Thyroid gland (tissue), 4 donors: ENCODE data around the gene PRR20G. TPM values are rescaled to one million over a fixed set of nuclear protein-coding genes. Genes with fewer than 3 reads are reported as not detected.

Experiments
- DNase-seq, 2 donors: peaks; one replicate each; pipeline ENCODE4 v3.0.0-alpha.2; 2019
- H3K27ac ChIP-seq, 3 donors: fragments of 200-600 bp; sonication (generic); 1 replicate in 2 of 3; 2 replicates in 1 of 3; pipeline ENCODE4 v1.5.1; 2016 to 2019; ENCODE audit warnings: mild to moderate bottlenecking in 1 of 3, moderate library complexity in 1 of 3
- H3K27me3 ChIP-seq: fragments of 200-600 bp; sonication (generic); one replicate; pipeline ENCODE4 v1.5.1; 2019
- H3K36me3 ChIP-seq, 2 donors: fragments of 200-600 bp; sonication (generic); one replicate each; pipeline ENCODE4 v1.5.1; 2016 to 2019
- H3K4me1 ChIP-seq, 2 donors: fragments of 200-600 bp; sonication (generic); one replicate each; pipeline ENCODE4 v1.5.1; 2017 to 2019
- H3K4me3 ChIP-seq, 3 donors: fragments of 200-600 bp; sonication (generic); replicated peaks in 1 of 3; 1 replicate in 2 of 3; 2 replicates in 1 of 3; pipeline ENCODE4 v1.5.1; 2016; ENCODE audit warnings: mild to moderate bottlenecking in 1 of 3
- H3K9me3 ChIP-seq: fragments of 200-600 bp; sonication (generic); one replicate; pipeline ENCODE4 v1.5.1; 2017
- CTCF ChIP-seq, 6 experiments: fragments of 200-600 bp in 3 of 6; fragments of 450-650 bp in 3 of 6; sonication (generic) in 3 of 6; IDR thresholded peaks; one replicate each; pipeline ENCODE4 v1.5.1; 2016 to 2019; ENCODE audit warnings: antibody characterized with exemption in 6 of 6, mild to moderate bottlenecking in 2 of 6, inconsistent platforms in 1 of 6, moderate library complexity in 1 of 6
- POLR2A ChIP-seq, 2 donors: fragments of 450-650 bp; IDR thresholded peaks; one replicate each; pipeline ENCODE4 v1.6.1; 2017; ENCODE audit warnings: antibody characterized with exemption in 2 of 2, mild to moderate bottlenecking in 2 of 2, moderate library complexity in 1 of 2
- WGBS, 2 donors: methylation state at CpG; one replicate each; pipeline ENCODE4 v1.1.5; 2017; 5-methylcytosine and 5-hydroxymethylcytosine counted together
- intact Hi-C: fragments of 100-400 bp; cut with DNase I; formaldehyde crosslinking; loops from one replicate; pipeline ENCODE4 v1.15.1; 2023
- total RNA-seq, 4 donors: library from RNA; depleted of rRNA; stranded (reverse); fragments of >200 nt; gene quantifications; one replicate each; pipeline ENCODE4 v1.2.3, GENCODE V29; 2016

The PRR20G gene
- total RNA-seq, 4 donors from 2014 or later: not detected

- H3K27ac ChIP-seq: no peak overlapping the region
- no peak for TF ChIP-seq POLR2A (IDR thresholded peaks at IDR 0.05)
- no peak for TF ChIP-seq CTCF (IDR thresholded peaks at IDR 0.05)
- no peaks in the 10 kb centered on the region for H3K4me1 ChIP-seq
- no peaks in the 10 kb centered on the region for H3K36me3 ChIP-seq
- intact Hi-C loops: no loop called here
- no peak for DNase-seq
- H3K27me3 ChIP-seq: no peaks in the 10 kb centered on the region
- no peaks in the 10 kb centered on the region for H3K9me3 ChIP-seq
- H3K4me3 ChIP-seq: no peak overlapping the region
These were observed 3.8 kb upstream of the PRR20G start for GRCh38 chr3:127291611-127292010.

GRCh38 chr3:127291114-127291513 lies 3.3 kb upstream of the PRR20G start:
- intact Hi-C loops: no loop called here
- Histone ChIP-seq H3K4me1 (no peaks in the 10 kb centered on the region), H3K27ac (no peak overlapping the region), H3K36me3 (no peaks in the 10 kb centered on the region), H3K27me3 (no peaks in the 10 kb centered on the region), H3K4me3 (no peak overlapping the region), H3K9me3 (no peaks in the 10 kb centered on the region)
- no peak for DNase-seq
- TF ChIP-seq CTCF (IDR thresholded peaks at IDR 0.05) (no peak), POLR2A (IDR thresholded peaks at IDR 0.05) (no peak)
- WGBS, 2 donors: 79 to 83% methylated on average over 1 of the region's 1 CpG

- intact Hi-C loops: no loop called here
These were observed 2.1 kb upstream of the PRR20G start for GRCh38 chr3:127289706-127290575.

GRCh38 chr3:127288921-127289705 lies 1.3 kb upstream of the PRR20G start:
- Histone ChIP-seq H3K9me3 (no peaks in the 10 kb centered on the region), H3K4me3 (no peak overlapping the region), H3K27me3 (no peaks in the 10 kb centered on the region), H3K36me3 (no peaks in the 10 kb centered on the region), H3K27ac (no peak overlapping the region), H3K4me1 (no peaks in the 10 kb centered on the region)
- intact Hi-C loops: no loop called here
- TF ChIP-seq CTCF (IDR thresholded peaks at IDR 0.05): no peak
- no peak for TF ChIP-seq POLR2A (IDR thresholded peaks at IDR 0.05)
- WGBS, 2 donors: 87 to 88% methylated on average over 22 to 23 of the region's 23 CpGs
- DNase-seq: no peak

More at GRCh38 chr3:127289706-127290575, 2.1 kb upstream of the PRR20G start:
- DNase-seq: no peak
- H3K36me3 ChIP-seq: no peaks in the 10 kb centered on the region
- H3K4me1 ChIP-seq: no peaks in the 10 kb centered on the region
- H3K9me3 ChIP-seq: no peaks in the 10 kb centered on the region
- no peaks in the 10 kb centered on the region for H3K27me3 ChIP-seq
- whole genome bisulfite sequencing, 2 donors: 81 to 91% methylated on average over 4 of the region's 4 CpGs
- TF ChIP-seq POLR2A (IDR thresholded peaks at IDR 0.05) (no peak), CTCF (IDR thresholded peaks at IDR 0.05) (no peak)
- no peak overlapping the region for H3K4me3 ChIP-seq
- no peak overlapping the region for H3K27ac ChIP-seq

GRCh38 chr3:127288343-127288742 lies 497 bp upstream of the PRR20G start:
- H3K4me3 ChIP-seq: no peak overlapping the region
- 90 to 92% methylated on average over 17 of the region's 17 CpGs for WGBS, 2 donors
- no peaks in the 10 kb centered on the region for H3K9me3 ChIP-seq
- H3K27ac ChIP-seq: no peak overlapping the region
- H3K36me3 ChIP-seq: no peaks in the 10 kb centered on the region
- intact Hi-C loops: no loop called here
- no peak for DNase-seq
- H3K4me1 ChIP-seq: no peaks in the 10 kb centered on the region
- TF ChIP-seq CTCF (IDR thresholded peaks at IDR 0.05) (no peak), POLR2A (IDR thresholded peaks at IDR 0.05) (no peak)
- no peaks in the 10 kb centered on the region for H3K27me3 ChIP-seq
